ENCODE measurements around the gene CCER1.

DNA sequence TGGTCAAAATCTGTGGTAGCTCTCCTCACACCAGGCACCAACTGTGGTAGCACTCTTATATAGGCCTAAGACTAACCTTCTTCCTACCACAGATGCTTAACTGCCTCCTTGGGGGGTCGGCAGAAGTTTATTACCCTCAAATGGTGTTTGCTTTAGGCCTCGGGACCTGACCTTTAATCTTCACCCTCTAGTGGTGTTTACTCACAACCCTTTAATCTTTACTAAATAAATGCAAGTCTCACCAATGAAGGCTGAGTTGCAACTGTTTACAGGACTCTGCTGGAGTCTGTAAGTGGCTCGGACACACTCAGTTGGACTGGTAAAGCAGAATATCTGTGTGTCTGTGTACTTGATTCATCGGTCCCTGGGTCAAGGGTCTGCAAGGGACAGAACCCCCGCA is 29.4 kb downstream of the CCER1 start:
- TF ChIP-seq CTCF (IDR thresholded peaks at IDR 0.05) (no peak), POLR2A (IDR thresholded peaks at IDR 0.05) (no peak)

Measured in thyroid gland (tissue), 4 donors.